Skeletal muscle tissue (tissue), 4 donors: ENCODE data around the gene PHETA1. TPM values are rescaled to one million over a fixed set of nuclear protein-coding genes. Genes with fewer than 3 reads are reported as not detected.
"Not testable (repeated sequence)": the region's sequence is repeated elsewhere in the genome, so short reads cannot be mapped to it uniquely, and the experiment has no call there.

Source experiments
- H3K27ac ChIP-seq: one replicate; pipeline ENCODE4 v1.7.0; 2013; ENCODE audit warnings: mild to moderate bottlenecking, low read depth, low read length, inconsistent platforms
- H3K27me3 ChIP-seq, 3 donors: one replicate each; pipeline ENCODE4 v1.7.0; 2013; ENCODE audit warnings: low read length in 3 of 3; ENCODE audit not compliant: control insufficient read depth in 3 of 3, insufficient read depth in 3 of 3
- H3K36me3 ChIP-seq, 3 donors: one replicate each; pipeline ENCODE4 v1.7.0; 2013; ENCODE audit warnings: low read length in 3 of 3; ENCODE audit not compliant: control insufficient read depth in 3 of 3, insufficient read depth in 3 of 3
- H3K4me1 ChIP-seq, 3 donors: one replicate each; pipeline ENCODE4 v1.7.0; 2013; ENCODE audit warnings: low read length in 3 of 3, mild to moderate bottlenecking in 3 of 3; ENCODE audit not compliant: control insufficient read depth in 3 of 3, insufficient read depth in 3 of 3
- H3K4me3 ChIP-seq, 3 donors: one replicate each; pipeline ENCODE4 v1.7.0; 2013; ENCODE audit warnings: low read length in 3 of 3
- H3K9ac ChIP-seq, 3 donors: one replicate each; pipeline ENCODE4 v1.7.0; 2013; ENCODE audit warnings: low read length in 3 of 3, mild to moderate bottlenecking in 3 of 3, moderate library complexity in 2 of 3, low read depth in 1 of 3
- H3K9me3 ChIP-seq, 3 donors: one replicate each; pipeline ENCODE4 v1.7.0; 2013; ENCODE audit warnings: low read length in 3 of 3; ENCODE audit not compliant: control insufficient read depth in 3 of 3
- total RNA-seq: library from RNA; depleted of rRNA; stranded (reverse); fragments of >200 nt; gene quantifications from one replicate; pipeline ENCODE4 v1.2.3, GENCODE V29; 2014
- donor health status: Osteomylitis.

Gene PHETA1
- total RNA-seq, 1 donor from 2014 or later, result 2.6 TPM

DNA sequence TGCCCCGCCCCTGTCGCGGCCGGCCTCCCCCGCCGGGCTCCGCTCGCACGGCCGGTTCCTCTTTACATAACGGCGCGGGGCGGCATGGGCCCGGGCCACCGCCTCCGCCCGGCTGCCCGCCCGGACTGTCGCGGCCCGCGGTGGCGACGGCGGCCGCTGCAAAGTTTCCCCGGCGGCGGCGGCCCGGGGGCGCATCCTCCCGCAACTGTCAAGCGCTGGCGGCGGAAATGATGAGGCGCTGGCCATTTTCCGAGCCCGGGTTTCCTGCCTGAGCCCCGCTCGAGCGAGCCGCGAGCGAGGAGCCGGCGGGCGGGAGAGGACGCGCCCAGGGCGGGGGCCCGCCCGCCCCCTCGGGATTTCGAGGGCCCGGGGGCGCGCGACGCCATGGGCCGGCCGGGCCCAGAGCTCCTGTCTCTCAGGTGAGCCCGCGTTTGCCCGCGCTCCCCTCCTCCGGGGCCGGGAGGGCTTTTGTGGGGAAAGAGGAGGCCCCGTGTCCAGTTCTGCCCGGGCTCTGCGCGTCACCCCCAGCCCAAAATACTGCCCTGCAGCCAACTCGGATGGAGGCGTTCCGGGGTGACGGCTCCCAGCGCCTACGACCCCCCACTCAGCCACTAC, 37.1 kb upstream of the PHETA1 start, which contains the start of gene SH2B3:
TSS of gene SH2B3 (plus strand) at position 65 of the 615 bp plus-strand sequence. CDS start 12,223 bp downstream, outside the sequence.
- no peaks in the 10 kb centered on the region for H3K27me3 ChIP-seq
- peak within 1 kb of the TSS; percentile 77 to 91 (median 88) for H3K9ac ChIP-seq
- peaks cover 48 to 72% (median 64%) of the 10 kb centered on the region in 3 donors for H3K4me1 ChIP-seq
- H3K36me3 ChIP-seq, result no peaks in the 10 kb centered on the region
- H3K9me3 ChIP-seq, result no peaks in the 10 kb centered on the region
- peak within 1 kb of the TSS; percentile 84 for H3K27ac ChIP-seq
- H3K4me3 ChIP-seq, result peak within 1 kb of the TSS; percentile 75 to 87 (median 86)

DNA sequence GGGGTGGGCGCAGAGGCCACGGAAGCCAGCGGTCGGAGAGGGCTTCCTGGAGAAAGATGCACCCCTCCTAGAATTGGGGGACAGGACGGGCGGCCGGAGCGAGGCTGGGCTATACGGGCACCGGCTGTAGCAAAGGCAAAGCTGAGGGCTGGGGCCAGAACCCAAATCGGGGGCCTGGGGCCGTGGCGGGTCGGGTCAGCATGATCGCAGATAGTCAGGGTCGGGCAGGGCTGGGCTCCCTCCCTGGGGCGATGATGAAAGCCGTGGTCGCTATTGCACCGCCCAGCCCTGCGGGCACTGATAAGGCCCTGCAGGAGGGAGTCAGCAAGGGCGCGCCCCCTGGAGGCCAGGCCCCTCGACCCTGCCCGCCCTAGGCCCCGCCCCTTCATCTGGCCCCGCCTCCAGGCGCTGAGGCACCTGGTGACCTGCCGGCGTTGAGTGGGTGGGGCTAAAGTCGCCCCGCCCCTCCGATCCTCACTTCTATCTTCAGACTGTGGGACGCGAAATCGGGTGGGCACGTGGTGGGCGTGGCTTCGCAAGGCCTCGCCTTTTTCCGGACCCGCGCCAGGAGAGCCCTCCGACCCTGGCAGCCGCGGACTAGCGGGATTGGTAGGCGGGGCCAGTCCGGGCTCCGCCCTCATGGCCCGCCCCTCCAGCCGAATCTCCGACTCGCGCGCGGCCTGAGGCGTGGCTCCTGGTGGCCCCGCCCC, 36.4 kb upstream of the PHETA1 start:
- Histone ChIP-seq H3K36me3 (no peaks in the 10 kb centered on the region), H3K27me3 (no peaks in the 10 kb centered on the region), H3K4me1 (peaks cover 42 to 66% (median 57%) of the 10 kb centered on the region in 3 donors), H3K9me3 (no peaks in the 10 kb centered on the region), H3K4me3 (peak overlapping the region; percentile 49 to 87 (median 81)), H3K9ac (peak overlapping the region in 2 of 3 donors; percentile 14 to 69), H3K27ac (peak overlapping the region; percentile 60)

DNA sequence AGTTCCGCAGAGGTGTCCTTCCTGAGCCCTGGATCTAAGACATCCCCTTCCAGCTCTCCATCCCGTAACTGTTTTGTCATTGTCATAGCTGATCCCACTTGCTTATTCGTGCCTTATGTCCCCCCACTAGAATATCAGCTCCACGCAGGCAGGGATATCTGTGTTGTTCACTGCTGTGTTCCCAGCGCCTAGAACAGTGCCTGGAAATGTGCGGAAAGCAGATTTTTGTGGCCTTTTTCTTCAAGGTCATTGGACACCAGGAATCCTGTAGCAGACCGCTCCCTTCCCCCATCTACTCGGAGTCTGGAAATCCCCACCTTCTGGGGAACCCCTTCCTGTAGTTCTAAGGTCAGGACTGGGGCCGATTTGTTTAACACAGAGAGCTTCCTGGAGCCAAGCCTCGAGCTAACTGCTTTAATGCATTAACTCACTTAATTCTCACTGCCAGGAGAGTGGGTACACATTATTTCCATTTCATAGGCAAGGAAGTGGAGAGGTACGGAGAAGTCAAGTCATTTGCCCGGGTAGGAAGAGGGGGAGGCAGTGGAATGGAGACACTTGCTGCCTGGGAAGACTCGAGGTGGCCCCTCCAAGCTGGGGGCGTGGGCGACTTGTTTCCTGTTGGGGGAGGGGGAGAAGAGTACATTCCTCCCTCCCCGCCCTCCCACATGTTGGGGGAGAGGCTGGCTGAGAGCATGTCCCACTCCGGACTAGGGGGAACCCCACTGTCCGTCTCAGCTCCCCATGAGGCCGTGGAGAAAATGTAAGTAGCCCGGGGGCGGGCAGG, 35.7 kb upstream of the PHETA1 start:
- Histone ChIP-seq H3K27ac (peak overlapping the region; percentile 60), H3K4me1 (peaks cover 37 to 58% (median 50%) of the 10 kb centered on the region in 3 donors), H3K9ac (peak overlapping the region in 2 of 3 donors; percentile 14 to 69), H3K4me3 (peak overlapping the region; percentile 38 to 87 (median 81)), H3K9me3 (no peaks in the 10 kb centered on the region), H3K27me3 (no peaks in the 10 kb centered on the region), H3K36me3 (no peaks in the 10 kb centered on the region)

DNA sequence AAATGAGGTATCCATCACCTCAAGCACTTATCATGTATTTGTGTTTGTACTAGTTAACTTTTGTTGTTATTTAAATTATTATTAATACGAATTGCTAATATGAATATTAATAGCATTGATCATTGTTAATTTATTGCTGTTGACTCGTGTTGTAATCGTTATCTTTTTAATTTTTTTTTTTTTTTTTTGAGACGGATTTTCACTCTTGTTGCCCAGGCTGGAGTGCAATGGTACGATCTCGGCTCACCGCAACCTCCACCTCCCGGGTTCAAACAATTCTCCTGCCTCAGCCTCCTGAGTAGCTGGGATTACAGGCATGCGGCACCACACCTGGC, 33.6 kb upstream of the PHETA1 start:
- Histone ChIP-seq H3K4me1 (peaks cover 22 to 37% (median 31%) of the 10 kb centered on the region in 3 donors), H3K27ac (peak overlapping the region; percentile 83)
- H3K4me3 ChIP-seq, result not testable (repeated sequence)

DNA sequence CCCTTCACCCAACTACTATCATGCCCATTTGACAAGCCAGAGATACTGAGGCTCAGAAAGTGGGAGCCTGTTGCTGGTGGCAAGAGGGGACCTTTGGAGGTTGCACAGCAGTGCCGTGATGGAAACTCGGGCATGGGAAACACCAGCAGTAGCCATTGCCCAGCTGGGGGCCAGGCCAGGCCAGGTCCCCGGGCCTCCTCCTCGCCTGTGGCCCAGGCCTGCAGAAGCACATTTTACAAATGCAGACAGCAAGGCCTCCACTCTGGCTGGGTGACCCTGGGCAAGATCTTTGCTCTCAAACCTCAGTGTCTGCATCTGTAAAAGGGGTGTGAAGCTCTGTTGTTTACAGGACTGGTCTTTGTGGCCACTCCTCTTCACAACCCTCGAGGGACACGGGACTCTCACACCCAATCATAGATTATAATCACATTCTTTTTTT, 32.3 kb upstream of the PHETA1 start:
- H3K27ac ChIP-seq, result no peak overlapping the region
- H3K36me3 ChIP-seq, result no peaks in the 10 kb centered on the region
- H3K4me3 ChIP-seq, result no peak overlapping the region
- peaks cover 11 to 28% (median 23%) of the 10 kb centered on the region in 3 donors for H3K4me1 ChIP-seq
- no peak overlapping the region for H3K9ac ChIP-seq
- no peaks in the 10 kb centered on the region for H3K9me3 ChIP-seq
- no peaks in the 10 kb centered on the region for H3K27me3 ChIP-seq

More for the DNA sequence above, 33.6 kb upstream of the PHETA1 start:
- H3K36me3 ChIP-seq, H3K9me3 ChIP-seq, H3K27me3 ChIP-seq, H3K9ac ChIP-seq: not testable (repeated sequence)

DNA sequence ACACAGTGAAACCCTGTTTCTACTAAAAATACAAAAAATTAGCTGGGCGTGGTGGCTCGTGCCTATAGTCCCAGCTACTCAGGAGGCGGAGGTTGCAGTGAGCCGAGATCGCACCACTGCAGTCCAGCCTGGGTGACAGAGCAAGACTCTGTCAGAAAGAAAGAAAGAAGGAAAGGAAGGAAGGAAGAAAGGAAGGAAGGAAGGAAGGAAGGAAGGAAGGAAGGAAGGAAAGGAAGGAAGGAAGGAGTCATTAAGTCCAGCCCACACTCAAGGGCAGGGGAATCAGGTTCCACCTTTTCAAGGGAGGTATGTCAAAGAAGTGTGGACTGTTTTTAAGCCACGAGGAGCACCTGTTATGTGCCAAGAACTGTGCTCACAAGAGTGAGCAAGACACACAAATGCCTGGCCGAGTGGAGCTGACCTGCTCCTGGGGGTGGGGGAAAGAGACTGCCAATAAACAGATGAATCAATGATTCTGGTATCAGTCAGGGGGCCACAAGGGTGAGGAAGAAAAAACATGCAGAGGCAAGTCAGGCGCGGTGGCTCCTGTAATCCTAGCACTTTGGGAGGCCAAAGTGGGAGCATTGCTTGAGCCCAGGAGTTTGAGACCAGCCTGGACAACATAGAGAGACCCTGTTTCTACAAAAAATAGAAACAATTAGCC, 31.0 kb upstream of the PHETA1 start:
- not testable (repeated sequence) for H3K9ac ChIP-seq, H3K27me3 ChIP-seq, H3K9me3 ChIP-seq, H3K4me3 ChIP-seq, H3K36me3 ChIP-seq, H3K27ac ChIP-seq
- H3K4me1 ChIP-seq, result peaks cover 11 to 23% (median 19%) of the 10 kb centered on the region in 3 donors

DNA sequence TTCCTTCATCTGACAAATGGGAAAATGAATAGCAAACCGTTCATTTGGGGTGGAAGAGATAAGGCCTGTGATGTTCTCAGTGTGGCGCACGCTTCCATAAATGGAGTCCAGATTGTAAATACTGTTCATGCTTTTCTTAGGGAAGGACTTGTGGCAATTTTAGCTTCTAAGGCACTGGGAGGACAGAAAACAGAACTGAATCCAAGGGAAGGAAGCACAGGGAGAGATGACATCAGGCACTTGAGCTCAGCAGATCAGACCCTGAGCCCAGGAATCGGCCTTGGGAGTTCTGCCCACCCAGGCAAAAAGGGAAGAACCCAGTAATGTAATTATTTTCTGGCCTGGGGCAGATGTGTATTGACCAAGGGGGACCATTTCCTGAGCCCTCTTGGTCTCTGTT, 29.6 kb upstream of the PHETA1 start:
- peaks cover 8 to 11% (median 11%) of the 10 kb centered on the region in 3 donors for H3K4me1 ChIP-seq
- no peaks in the 10 kb centered on the region for H3K9me3 ChIP-seq
- H3K27me3 ChIP-seq, result no peaks in the 10 kb centered on the region
- no peaks in the 10 kb centered on the region for H3K36me3 ChIP-seq
- no peak overlapping the region for H3K9ac ChIP-seq
- no peak overlapping the region for H3K27ac ChIP-seq
- H3K4me3 ChIP-seq, result no peak overlapping the region

DNA sequence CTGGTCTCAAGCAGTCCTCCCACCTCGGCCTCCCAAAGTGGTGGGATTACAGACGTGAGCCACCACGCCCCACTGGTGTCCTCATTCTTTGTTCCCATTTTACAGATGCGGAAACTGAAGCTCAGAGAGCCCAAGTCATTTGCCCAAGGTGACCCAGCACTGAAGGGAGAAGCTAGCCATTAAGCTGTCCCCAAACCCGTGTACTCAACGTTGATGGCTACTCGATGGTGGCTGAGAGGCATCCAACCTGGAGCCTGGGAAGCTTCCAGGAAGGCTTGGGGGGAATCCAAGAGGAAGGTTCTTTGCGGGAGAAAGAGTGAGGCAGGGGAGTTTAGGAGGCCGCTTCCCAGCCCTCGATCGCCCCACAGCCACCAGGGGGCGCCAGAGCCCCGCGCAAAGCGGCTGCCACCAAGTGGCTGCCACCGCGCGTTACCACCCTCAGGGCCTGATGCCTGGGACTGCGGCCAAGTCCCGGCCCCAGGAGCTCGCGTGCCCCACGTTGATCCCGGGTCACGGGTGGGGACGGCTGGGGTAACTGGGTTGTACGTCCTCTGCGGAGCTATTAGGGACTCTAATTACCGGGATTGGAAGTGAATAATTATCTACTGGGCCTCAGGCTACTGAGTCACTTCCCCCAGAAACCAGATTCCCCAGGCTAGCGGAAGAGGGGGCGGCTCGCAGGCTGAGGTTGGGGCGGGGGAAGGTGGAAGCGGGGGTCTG, 28.0 kb upstream of the PHETA1 start:
- H3K4me1 ChIP-seq, result peaks cover 0 to 4% (median 3%) of the 10 kb centered on the region in 3 donors
- no peaks in the 10 kb centered on the region for H3K9me3 ChIP-seq
- H3K4me3 ChIP-seq, result peak overlapping the region; percentile 35 to 54 (median 48)
- H3K36me3 ChIP-seq, result no peaks in the 10 kb centered on the region
- H3K27me3 ChIP-seq, result no peaks in the 10 kb centered on the region
- peak overlapping the region; percentile 23 for H3K27ac ChIP-seq
- peak overlapping the region; percentile 43 to 64 (median 57) for H3K9ac ChIP-seq

DNA sequence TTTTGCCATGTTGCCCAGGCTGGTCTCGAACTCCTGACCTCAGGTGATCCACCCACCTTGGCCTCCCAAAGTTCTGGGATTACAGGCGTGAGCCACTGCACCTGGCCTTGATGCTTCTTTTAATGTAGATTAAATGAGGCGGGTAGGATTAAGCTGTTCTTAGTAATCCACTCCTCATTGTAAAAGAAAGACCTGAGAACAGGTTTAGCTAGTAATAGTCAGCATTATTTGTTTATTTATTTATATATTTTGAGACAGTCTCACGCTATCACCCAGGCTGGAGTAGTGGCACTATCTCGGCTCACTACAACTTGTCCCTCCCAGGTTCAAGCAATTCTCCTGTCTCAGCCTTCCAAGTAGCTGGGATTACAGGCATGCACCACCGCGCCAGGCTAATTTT, 27.4 kb upstream of the PHETA1 start:
- H3K36me3 ChIP-seq, H3K27me3 ChIP-seq, H3K4me1 ChIP-seq, H3K4me3 ChIP-seq, H3K9me3 ChIP-seq: not testable (repeated sequence)
- peak overlapping the region; percentile 23 for H3K27ac ChIP-seq
- peak overlapping the region in 1 of 3 donors; percentile 64 for H3K9ac ChIP-seq
